ENCODE results near the gene PIK3AP1.

GRCh38 chr10:96671211-96671890, 49.0 kb downstream of the PIK3AP1 start:
- TF ChIP-seq, protein P1, sequence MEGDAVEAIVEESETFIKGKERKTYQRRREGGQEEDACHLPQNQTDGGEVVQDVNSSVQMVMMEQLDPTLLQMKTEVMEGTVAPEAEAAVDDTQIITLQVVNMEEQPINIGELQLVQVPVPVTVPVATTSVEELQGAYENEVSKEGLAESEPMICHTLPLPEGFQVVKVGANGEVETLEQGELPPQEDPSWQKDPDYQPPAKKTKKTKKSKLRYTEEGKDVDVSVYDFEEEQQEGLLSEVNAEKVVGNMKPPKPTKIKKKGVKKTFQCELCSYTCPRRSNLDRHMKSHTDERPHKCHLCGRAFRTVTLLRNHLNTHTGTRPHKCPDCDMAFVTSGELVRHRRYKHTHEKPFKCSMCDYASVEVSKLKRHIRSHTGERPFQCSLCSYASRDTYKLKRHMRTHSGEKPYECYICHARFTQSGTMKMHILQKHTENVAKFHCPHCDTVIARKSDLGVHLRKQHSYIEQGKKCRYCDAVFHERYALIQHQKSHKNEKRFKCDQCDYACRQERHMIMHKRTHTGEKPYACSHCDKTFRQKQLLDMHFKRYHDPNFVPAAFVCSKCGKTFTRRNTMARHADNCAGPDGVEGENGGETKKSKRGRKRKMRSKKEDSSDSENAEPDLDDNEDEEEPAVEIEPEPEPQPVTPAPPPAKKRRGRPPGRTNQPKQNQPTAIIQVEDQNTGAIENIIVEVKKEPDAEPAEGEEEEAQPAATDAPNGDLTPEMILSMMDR (IDR thresholded peaks at IDR 0.05) = no peak
- TF ChIP-seq EZH2 (IDR thresholded peaks at IDR 0.05) = no peak
